ENCODE results near the gene DIP2B.

DNA sequence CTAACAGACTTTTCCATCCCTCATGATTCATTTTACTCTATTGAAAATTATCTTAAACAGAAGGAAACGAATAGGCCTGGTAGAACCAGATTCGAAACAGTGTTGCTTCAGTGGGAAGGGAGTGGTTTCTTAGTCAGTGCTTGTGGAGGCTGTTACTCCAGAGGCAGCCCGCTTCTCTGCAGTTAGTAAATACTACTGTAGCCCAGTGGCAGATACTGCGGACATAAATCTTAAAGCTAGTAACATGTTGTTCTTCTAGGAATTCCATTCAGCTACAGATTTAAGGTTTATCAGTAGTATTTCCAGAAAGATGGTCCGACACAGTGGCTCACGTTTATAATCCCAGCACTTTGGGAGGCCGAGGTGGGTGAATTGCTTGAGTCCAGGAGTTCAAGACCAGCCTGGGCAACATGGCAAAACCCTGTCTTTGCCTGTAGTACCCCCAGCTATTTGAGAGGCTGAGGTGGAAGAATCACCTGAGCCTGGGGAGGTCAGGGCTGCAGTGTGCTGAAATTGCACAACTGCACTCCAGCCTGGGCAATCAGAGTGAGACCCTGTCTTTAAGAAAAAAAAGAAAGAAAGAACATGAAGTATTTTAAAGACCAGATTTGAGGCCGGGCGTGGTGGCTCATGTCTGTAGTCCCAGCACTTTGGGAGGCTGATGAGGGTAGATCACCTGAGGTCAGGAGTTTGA, 45.9 kb downstream of the DIP2B start:
- TF ChIP-seq EZH2phosphoT487 (IDR thresholded peaks at IDR 0.05; ENCODE audit: insufficient read depth, low read depth): no peak
- no peak for TF ChIP-seq EZH2 (IDR thresholded peaks at IDR 0.05; ENCODE audit: insufficient read depth, poor library complexity, severe bottlenecking)

Measured in GM23248 (cell line).